Erythroblast (primary cell): ENCODE data around the gene FAM110A.

ENCODE experiments used
- GATA1 ChIP-seq: IDR thresholded peaks from 2 replicates; pipeline ENCODE4 v1.6.1; 2011; ENCODE audit warnings: low read depth, mild to moderate bottlenecking, control low read depth, low read length, moderate library complexity
- POLR2A ChIP-seq: IDR thresholded peaks from 2 replicates; pipeline ENCODE4 v1.6.1; 2011; ENCODE audit warnings: mild to moderate bottlenecking, low read length

- TF ChIP-seq POLR2A (no peak), GATA1 (no peak)
Observed at GRCh38 chr20:856361-856775, 22.9 kb downstream of the FAM110A start.
